Eye (tissue), 1 donor: ENCODE results near the gene PHRF1.

Experiments
- DNase-seq: peaks from one replicate; pipeline ENCODE4 v3.0.0-alpha.2; 2015

The PHRF1 gene

DNA sequence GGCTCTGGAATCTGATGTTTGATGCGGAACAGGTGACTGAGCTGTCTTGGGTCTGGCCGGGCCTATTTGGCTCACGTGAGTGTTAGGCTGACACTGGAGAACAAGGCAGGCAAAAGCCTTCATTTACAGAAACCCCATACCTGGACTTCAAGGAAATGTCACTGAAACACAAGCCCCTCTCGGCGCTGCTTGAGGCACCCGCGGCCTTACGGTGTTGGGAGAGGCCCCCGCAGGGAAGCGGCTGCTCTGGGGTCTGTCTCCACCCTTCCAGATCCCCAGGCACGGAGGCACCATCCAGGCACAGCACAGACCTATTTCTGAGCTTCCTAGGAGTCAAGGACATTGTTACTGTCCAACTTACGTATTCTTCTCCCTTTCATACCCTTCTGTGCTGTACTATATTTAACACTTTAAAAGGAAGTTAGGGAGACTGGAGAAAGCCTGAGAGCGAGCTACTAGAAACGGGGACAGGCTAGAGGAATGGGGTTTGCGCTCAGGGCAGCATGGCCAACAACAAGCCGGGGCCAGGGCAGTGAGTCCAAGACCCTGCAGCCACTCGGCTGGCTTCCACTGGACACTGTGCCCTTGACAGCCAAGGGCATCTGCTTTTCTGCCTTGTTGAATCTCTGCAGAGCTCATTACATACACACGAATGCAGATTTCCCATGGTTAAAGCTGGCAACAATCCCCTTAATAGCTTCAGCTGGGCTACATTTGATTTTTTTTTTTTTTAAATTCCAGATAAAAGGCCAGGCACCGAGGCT is 84.6 kb downstream of the PHRF1 start:
- no peak for DNase-seq
